ENCODE data around the gene MAN2A1.

DNA sequence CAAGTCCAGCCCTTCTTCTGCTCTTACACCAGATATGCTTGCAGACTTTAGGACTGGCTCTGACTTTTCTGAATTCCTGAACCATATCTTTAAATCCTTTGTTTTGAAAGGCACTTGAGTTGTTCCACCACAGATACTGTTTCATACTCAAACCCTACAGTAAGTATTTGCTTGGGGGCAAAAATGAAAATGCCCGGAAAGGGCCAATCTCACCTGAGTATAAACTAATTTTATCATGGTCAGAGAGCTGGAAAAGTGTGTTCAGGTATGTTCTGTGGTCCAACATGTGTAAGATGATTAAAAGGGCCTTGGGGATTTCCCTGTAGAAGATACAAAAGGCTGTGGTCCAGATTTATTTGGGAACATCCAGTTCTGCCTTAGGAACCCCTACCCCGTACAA lies 225.2 kb downstream of the MAN2A1 start:
- TF ChIP-seq, protein P1, sequence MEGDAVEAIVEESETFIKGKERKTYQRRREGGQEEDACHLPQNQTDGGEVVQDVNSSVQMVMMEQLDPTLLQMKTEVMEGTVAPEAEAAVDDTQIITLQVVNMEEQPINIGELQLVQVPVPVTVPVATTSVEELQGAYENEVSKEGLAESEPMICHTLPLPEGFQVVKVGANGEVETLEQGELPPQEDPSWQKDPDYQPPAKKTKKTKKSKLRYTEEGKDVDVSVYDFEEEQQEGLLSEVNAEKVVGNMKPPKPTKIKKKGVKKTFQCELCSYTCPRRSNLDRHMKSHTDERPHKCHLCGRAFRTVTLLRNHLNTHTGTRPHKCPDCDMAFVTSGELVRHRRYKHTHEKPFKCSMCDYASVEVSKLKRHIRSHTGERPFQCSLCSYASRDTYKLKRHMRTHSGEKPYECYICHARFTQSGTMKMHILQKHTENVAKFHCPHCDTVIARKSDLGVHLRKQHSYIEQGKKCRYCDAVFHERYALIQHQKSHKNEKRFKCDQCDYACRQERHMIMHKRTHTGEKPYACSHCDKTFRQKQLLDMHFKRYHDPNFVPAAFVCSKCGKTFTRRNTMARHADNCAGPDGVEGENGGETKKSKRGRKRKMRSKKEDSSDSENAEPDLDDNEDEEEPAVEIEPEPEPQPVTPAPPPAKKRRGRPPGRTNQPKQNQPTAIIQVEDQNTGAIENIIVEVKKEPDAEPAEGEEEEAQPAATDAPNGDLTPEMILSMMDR (IDR thresholded peaks at IDR 0.05) = no peak
- no peak for TF ChIP-seq POLR2AphosphoS5 (IDR thresholded peaks at IDR 0.05; ENCODE audit: low read depth, low read length)
- no peak for TF ChIP-seq REST (IDR thresholded peaks at IDR 0.05; ENCODE audit: insufficient read depth in 1 of 2, low read depth in 2 of 2, low read length in 1 of 2)

Data from Panc1 (cell line).